Sigmoid colon (tissue), 7 donors: ENCODE measurements around the gene TBCD. TPM values are rescaled to one million over a fixed set of nuclear protein-coding genes. Genes with fewer than 3 reads are reported as not detected.
A peak's percentile ranks its signal among the peaks of the same experiment; 100 is the strongest.

ENCODE experiments used
- DNase-seq: peaks from one replicate; pipeline ENCODE4 v3.0.0-alpha.2; 2019
- H3K27ac ChIP-seq, 4 donors: fragments of 200-600 bp; sonication (generic); one replicate each; pipeline ENCODE4 v1.5.1; 2016 to 2019; ENCODE audit warnings: mild to moderate bottlenecking in 1 of 4
- H3K27me3 ChIP-seq, 3 donors: fragments of 200-600 bp; sonication (generic); one replicate each; pipeline ENCODE4 v1.5.1; 2019; ENCODE audit warnings: mild to moderate bottlenecking in 1 of 3
- H3K36me3 ChIP-seq, 4 donors: fragments of 200-600 bp; sonication (generic); one replicate each; pipeline ENCODE4 v1.5.1; 2016 to 2019
- H3K4me1 ChIP-seq, 4 donors: fragments of 200-600 bp; sonication (generic); one replicate each; pipeline ENCODE4 v1.5.1; 2017 to 2019
- H3K4me3 ChIP-seq, 4 donors: fragments of 200-600 bp; sonication (generic); one replicate each; pipeline ENCODE4 v1.5.1; 2017 to 2019; ENCODE audit warnings: mild to moderate bottlenecking in 2 of 4, moderate library complexity in 1 of 4
- H3K9me3 ChIP-seq, 4 donors: fragments of 200-600 bp in 3 of 4; sonication (generic) in 3 of 4; one replicate each; pipeline versions ENCODE4 v1.5.1 to v1.6.1; 2013 to 2019
- CTCF ChIP-seq, 4 experiments: fragments of 450-650 bp in 3 of 4; fragments of 200-600 bp in 1 of 4; IDR thresholded peaks; one replicate each; pipeline ENCODE4 v1.5.1; 2016 to 2019; ENCODE audit warnings: antibody characterized with exemption in 4 of 4, mild to moderate bottlenecking in 3 of 4, moderate library complexity in 2 of 4
- EP300 ChIP-seq, 4 donors: sonication (generic); formaldehyde crosslinking; IDR thresholded peaks; one replicate each; pipeline ENCODE4 v1.6.1; 2017; ENCODE audit warnings: antibody characterized with exemption in 4 of 4
- POLR2A ChIP-seq, 2 donors: fragments of 450-650 bp; IDR thresholded peaks; one replicate each; pipeline ENCODE4 v1.6.1; 2016; ENCODE audit warnings: antibody characterized with exemption in 2 of 2, mild to moderate bottlenecking in 2 of 2, moderate library complexity in 2 of 2
- POLR2AphosphoS5 ChIP-seq, 4 donors: sonication (generic); formaldehyde crosslinking; IDR thresholded peaks; one replicate each; pipeline ENCODE4 v1.6.1; 2017; ENCODE audit warnings: antibody characterized with exemption in 4 of 4
- WGBS, 2 donors: extraction: QIAGEN DNeasy Blood & Tissue Kit; methylation state at CpG; one replicate each; pipeline ENCODE4 v1.1.7; 2013; 5-methylcytosine and 5-hydroxymethylcytosine counted together
- intact Hi-C: fragments of 100-400 bp; cut with DNase I; formaldehyde crosslinking; loops from one replicate; pipeline ENCODE4 v1.15.1; 2023
- polyA plus RNA-seq, 3 donors: library from polyadenylated mRNA; stranded (reverse); fragments of 200-250 nt; gene quantifications; one replicate each; pipeline ENCODE4 v1.2.3, GENCODE V29; 2013
- total RNA-seq, 4 donors: library from RNA; depleted of rRNA; stranded (reverse); fragments of >200 nt; gene quantifications; one replicate each; pipeline ENCODE4 v1.1.0, GENCODE V29; 2016
- donor health status: healthy with polysubstance abuse.
- donor health status: Bipolar disorder and iron deficiency.
- donor health status: healthy.

Gene TBCD
- total and polyA plus RNA-seq, 7 donors: 11.1 to 77.4 (median 34.2) TPM

- H3K27ac ChIP-seq: peak overlapping the region in 1 of 4 donors; percentile 3
- no peaks in the 10 kb centered on the region for H3K9me3 ChIP-seq
- intact Hi-C loops: no loop called here
- H3K4me1 ChIP-seq: peaks cover 0 to 10% (median 0%) of the 10 kb centered on the region in 4 donors
- H3K36me3 ChIP-seq: peaks cover 0 to 17% (median 2%) of the 10 kb centered on the region in 4 donors
- TF ChIP-seq POLR2AphosphoS5 (IDR thresholded peaks at IDR 0.05) (no peak), EP300 (IDR thresholded peaks at IDR 0.05) (no peak), CTCF (IDR thresholded peaks at IDR 0.05) (no peak), POLR2A (IDR thresholded peaks at IDR 0.05) (no peak)
- WGBS, 2 donors: 93 to 96% methylated on average over 10 of the region's 10 CpGs
- no peak overlapping the region for H3K4me3 ChIP-seq
- no peak for DNase-seq
- H3K27me3 ChIP-seq: no peaks in the 10 kb centered on the region
These were observed 140.0 kb downstream of the TBCD start for GRCh38 chr17:82891911-82892310.

GRCh38 chr17:82892899-82893565 lies 141.2 kb downstream of the TBCD start:
- Histone ChIP-seq H3K27ac (peak overlapping the region in 2 of 4 donors; percentile 25 to 46), H3K27me3 (no peaks in the 10 kb centered on the region), H3K4me1 (peaks cover 0 to 10% (median 0%) of the 10 kb centered on the region in 4 donors), H3K4me3 (no peak overlapping the region), H3K36me3 (peaks cover 0 to 17% (median 2%) of the 10 kb centered on the region in 4 donors), H3K9me3 (no peaks in the 10 kb centered on the region)
- TF ChIP-seq POLR2A (IDR thresholded peaks at IDR 0.05) (no peak), CTCF (IDR thresholded peaks at IDR 0.05) (no peak), EP300 (IDR thresholded peaks at IDR 0.05) (no peak), POLR2AphosphoS5 (IDR thresholded peaks at IDR 0.05) (no peak)
- intact Hi-C loops: no loop called here
- DNase-seq: no peak
- 72 to 86% methylated on average over 26 of the region's 26 CpGs for WGBS, 2 donors

GRCh38 chr17:82893779-82894178 lies 141.9 kb downstream of the TBCD start:
- peaks cover 0 to 10% (median 0%) of the 10 kb centered on the region in 4 donors for H3K4me1 ChIP-seq
- peak overlapping the region in 3 of 4 donors; percentile 8 to 46 (median 25) for H3K27ac ChIP-seq
- H3K36me3 ChIP-seq: peaks cover 0 to 17% (median 2%) of the 10 kb centered on the region in 4 donors
- H3K9me3 ChIP-seq: no peaks in the 10 kb centered on the region
- no peak for DNase-seq
- H3K27me3 ChIP-seq: no peaks in the 10 kb centered on the region
- intact Hi-C loops: no loop called here
- TF ChIP-seq EP300 (IDR thresholded peaks at IDR 0.05): no peak
- TF ChIP-seq POLR2A (IDR thresholded peaks at IDR 0.05): no peak
- TF ChIP-seq POLR2AphosphoS5 (IDR thresholded peaks at IDR 0.05): no peak
- no peak for TF ChIP-seq CTCF (IDR thresholded peaks at IDR 0.05)
- H3K4me3 ChIP-seq: no peak overlapping the region
- WGBS, 2 donors: 50 to 64% methylated on average over 10 of the region's 10 CpGs

- H3K9me3 ChIP-seq: no peaks in the 10 kb centered on the region
- TF ChIP-seq CTCF (IDR thresholded peaks at IDR 0.05) (no peak), POLR2AphosphoS5 (IDR thresholded peaks at IDR 0.05) (no peak), POLR2A (IDR thresholded peaks at IDR 0.05) (no peak), EP300 (IDR thresholded peaks at IDR 0.05) (no peak)
- WGBS, 2 donors: 50 to 70% methylated on average over 7 of the region's 7 CpGs
- no peak for DNase-seq
- no peaks in the 10 kb centered on the region for H3K27me3 ChIP-seq
- H3K4me1 ChIP-seq: peaks cover 0 to 10% (median 0%) of the 10 kb centered on the region in 4 donors
- peak overlapping the region in 2 of 4 donors; percentile 8 to 25 for H3K27ac ChIP-seq
- intact Hi-C loops: no loop called here
- H3K4me3 ChIP-seq: no peak overlapping the region
- peaks cover 0 to 17% (median 2%) of the 10 kb centered on the region in 4 donors for H3K36me3 ChIP-seq
These were observed 142.5 kb downstream of the TBCD start for GRCh38 chr17:82894389-82894788.
